Motor neuron (in vitro differentiated cells): ENCODE measurements around the gene LCLAT1. TPM values are rescaled to one million over a fixed set of nuclear protein-coding genes. Genes with fewer than 3 reads are reported as not detected.

Source experiments
- ATAC-seq, 8 experiments: fragments of 200-7000 bp; cut with Tn5 transposase; replicated peaks in 6 of 8; 2 replicates each; pipeline ENCODE4 v1.8.0; 2021; ENCODE audit warnings: mild to moderate bottlenecking in 8 of 8, moderate library complexity in 8 of 8
- H3K27ac ChIP-seq, 2 donors: fragments of 250-450 bp; sonication (Bioruptor Pico); 2 replicates each; pipeline ENCODE4 v1.9.0; 2021; ENCODE audit warnings: antibody characterized with exemption in 2 of 2, mild to moderate bottlenecking in 2 of 2, moderate library complexity in 1 of 2
- H3K4me1 ChIP-seq, 2 donors: fragments of 250-450 bp; sonication (Bioruptor Pico); replicated peaks in 1 of 2; 2 replicates each; pipeline ENCODE4 v1.6.1; 2021; ENCODE audit warnings: antibody characterized with exemption in 2 of 2, mild to moderate bottlenecking in 2 of 2, moderate library complexity in 1 of 2
- H3K4me3 ChIP-seq, 5 donors: fragments of 250-450 bp; sonication (Bioruptor Pico); 2 replicates each; pipeline ENCODE4 v1.9.0; 2021; ENCODE audit warnings: antibody characterized with exemption in 5 of 5, mild to moderate bottlenecking in 5 of 5, moderate library complexity in 4 of 5
- WGBS, 10 experiments: fragments of 450-650 bp; shearing (Covaris generic); methylation state at CpG; one replicate each; pipeline ENCODE4 v1.0.0; 2022; 5-methylcytosine and 5-hydroxymethylcytosine counted together
- in situ Hi-C, 9 experiments: fragments of 400-800 bp; cut with MboI; loops; one replicate each; pipeline ENCODE4 v1.15.0; 2021; ENCODE audit warnings: low sequenced_read_pairs in 9 of 9, low pct_unique_long_range_greater_than_20kb in 2 of 9; ENCODE audit not compliant: unreplicated experiment in 9 of 9
- total RNA-seq, 8 experiments: library from RNA; unstranded; fragments of 300-600 nt; gene quantifications; 2 replicates each; pipeline versions ENCODE4 v1.2.3 to v1.2.4, GENCODE V29; 2022

LCLAT1 gene
- total RNA-seq, result 10 to 100 TPM in 7 of 8 experiments, 1 to 10 TPM in 1; 9.8 to 39.2 (median 12.9) TPM

DNA sequence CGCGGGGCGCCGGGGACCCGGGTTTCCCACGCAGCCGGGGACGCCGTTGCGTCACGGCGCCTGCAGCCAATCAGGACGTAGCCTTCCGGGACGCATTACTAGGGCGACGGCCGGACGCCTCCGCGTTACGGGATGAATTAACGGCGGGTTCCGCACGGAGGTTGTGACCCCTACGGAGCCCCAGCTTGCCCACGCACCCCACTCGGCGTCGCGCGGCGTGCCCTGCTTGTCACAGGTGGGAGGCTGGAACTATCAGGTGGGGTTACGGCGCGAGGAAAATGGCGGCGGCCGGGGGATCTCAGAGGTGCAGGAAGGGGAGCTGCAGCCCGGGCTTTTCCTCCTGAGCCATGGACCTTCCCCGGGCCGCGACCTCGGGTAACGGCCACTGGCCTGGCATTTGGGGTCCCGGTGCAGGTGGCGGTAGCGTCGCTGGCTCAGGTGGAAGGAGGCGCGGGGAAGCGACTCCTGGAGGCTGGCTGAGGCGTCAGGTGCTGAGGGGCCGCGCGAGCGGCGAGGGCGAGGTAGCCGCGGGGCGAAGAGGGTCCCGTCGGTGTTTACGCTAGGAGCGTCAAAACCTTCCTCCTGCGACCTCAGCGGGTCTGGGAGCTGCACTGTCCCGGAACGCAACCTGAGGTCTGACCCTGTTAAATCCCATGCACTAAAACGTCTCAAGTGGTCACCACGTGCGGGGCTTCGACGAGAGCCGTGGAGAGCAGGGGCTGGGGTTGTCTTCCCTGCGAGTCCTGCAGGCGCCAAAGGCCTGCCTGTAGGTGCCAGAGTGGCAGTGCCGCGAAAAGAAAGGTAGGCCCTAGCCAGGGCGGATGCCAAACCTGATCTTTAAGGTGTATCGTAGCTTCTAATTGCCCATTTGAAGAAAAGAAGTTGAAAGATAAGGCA is at the start of gene LCLAT1:
Gene LCLAT1, plus strand, starts transcription at position 98 of the 897 bp plus-strand sequence. CDS start 78,345 bp downstream, outside the sequence.
- in situ Hi-C loops, result loop anchor here in 1 of 9 experiments (25.0 kb wide), 1 partner anchor 210 kb away; the partner anchor contains the start of gene LBH
- Histone ChIP-seq H3K4me1 (peaks cover 6 to 13% of the 10 kb centered on the region in 2 donors), H3K4me3 (peak within 1 kb of the TSS; percentile 83 to 98 (median 96)), H3K27ac (peak within 1 kb of the TSS; percentile 61 to 63)
- ATAC-seq, result peak; percentile 93 to 99 (median 97)
- WGBS, 10 experiments, result 0 to 80% (median 24%) methylated on average over 1 to 17 of the region's 83 CpGs; no CpG with 5 or more reads in 4 of the 10 experiments

DNA sequence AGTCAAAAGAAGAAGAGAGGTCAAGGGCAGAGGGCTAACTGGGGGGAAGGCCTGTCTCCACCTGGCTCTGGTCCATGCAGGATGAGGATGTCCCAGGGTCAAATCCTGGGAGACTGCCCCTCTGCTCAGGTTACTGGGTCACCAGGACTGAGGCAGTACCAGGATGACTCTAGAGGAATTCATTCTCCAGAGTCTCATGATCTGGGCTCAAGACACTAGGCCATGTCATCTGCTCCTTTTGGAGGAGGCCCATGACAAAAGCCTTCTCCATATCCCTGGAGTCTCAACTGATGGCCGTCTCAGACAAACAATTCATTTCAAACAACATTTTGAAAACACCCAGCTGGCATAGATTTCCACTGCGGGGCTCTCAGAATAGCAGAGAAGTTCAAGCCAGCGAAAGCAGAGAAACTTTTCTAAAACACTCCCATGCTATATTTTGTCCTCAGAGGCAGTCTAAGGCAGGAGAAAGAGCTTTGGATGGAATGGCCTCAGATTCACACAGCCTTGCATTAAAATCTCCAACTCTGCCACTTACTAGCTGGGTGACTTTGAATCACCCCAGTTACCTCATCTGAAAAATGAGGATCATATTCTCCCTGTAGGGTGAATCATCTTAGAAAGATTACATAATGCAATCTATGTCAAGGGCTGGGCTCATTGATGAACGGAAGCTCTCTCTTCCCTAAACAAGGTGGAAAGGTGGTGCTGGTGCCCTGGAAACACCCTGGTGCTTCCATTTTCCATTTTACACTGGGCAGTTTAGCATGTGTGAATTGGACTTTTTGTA is 48.8 kb upstream of the LCLAT1 start:
- ATAC-seq, result peak in 7 of 8 experiments; percentile 44 to 93 (median 83)
- 0 to 96% (median 82%) methylated on average over 1 to 4 of the region's 4 CpGs; no CpG with 5 or more reads in 4 of the 10 experiments for WGBS, 10 experiments
- Histone ChIP-seq H3K4me3 (no peak overlapping the region), H3K4me1 (peaks cover 2 to 9% of the 10 kb centered on the region in 2 donors), H3K27ac (no peak overlapping the region)
- in situ Hi-C loops, result no loop called here

- ATAC-seq, result peak in 3 of 8 experiments; percentile 7 to 55 (median 35)
- in situ Hi-C loops, result no loop called here
These were observed 46.7 kb upstream of the LCLAT1 start for GRCh38 chr2:30400151-30400954.

DNA sequence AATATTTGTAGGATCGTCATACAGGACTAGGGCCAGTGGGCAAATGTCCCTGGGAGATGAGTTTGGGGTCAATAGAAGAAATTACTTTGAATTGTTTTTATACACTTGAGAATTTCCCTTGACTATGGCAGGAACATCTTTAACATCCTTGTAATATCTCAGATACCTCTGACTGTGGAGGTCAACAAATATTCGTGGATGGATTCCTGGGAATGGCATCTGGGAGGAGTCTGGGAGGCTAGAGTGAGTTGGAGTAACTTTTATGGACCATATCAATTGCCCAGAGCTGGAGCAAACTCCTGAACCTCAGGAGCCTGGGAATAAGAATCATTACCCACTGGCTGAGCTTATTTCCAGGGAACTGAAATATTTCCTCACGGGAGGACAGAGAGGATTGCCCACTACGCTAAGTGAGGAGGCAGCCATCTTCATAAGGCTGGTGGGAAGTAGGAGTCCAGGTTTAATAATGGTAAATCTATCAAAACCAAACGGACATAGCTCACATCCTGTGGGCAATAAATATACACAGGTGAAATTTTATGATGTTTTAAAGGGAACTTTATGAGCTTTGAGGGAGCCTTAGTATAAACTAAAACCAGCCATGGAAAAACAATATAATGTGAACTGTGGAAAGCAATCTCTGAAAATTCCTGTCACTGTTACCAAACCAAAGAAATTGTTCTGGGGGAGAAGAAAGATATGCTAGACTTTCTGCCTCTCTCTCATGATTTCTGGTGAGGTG is 44.4 kb upstream of the LCLAT1 start:
- in situ Hi-C loops, result no loop called here
- Histone ChIP-seq H3K4me1 (peaks cover 21 to 22% of the 10 kb centered on the region in 2 donors), H3K27ac (no peak overlapping the region), H3K4me3 (no peak overlapping the region)
- WGBS, 10 experiments, result 17 to 100% (median 79%) methylated on average over 1 to 5 of the region's 5 CpGs
- no peak for ATAC-seq

More at GRCh38 chr2:30400151-30400954, 46.7 kb upstream of the LCLAT1 start:
- Histone ChIP-seq H3K4me3 (no peak overlapping the region), H3K4me1 (peaks cover 16 to 24% of the 10 kb centered on the region in 2 donors), H3K27ac (no peak overlapping the region)
- 40 to 100% (median 83%) methylated on average over 1 to 11 of the region's 11 CpGs; no CpG with 5 or more reads in 1 of the 10 experiments for WGBS, 10 experiments

DNA sequence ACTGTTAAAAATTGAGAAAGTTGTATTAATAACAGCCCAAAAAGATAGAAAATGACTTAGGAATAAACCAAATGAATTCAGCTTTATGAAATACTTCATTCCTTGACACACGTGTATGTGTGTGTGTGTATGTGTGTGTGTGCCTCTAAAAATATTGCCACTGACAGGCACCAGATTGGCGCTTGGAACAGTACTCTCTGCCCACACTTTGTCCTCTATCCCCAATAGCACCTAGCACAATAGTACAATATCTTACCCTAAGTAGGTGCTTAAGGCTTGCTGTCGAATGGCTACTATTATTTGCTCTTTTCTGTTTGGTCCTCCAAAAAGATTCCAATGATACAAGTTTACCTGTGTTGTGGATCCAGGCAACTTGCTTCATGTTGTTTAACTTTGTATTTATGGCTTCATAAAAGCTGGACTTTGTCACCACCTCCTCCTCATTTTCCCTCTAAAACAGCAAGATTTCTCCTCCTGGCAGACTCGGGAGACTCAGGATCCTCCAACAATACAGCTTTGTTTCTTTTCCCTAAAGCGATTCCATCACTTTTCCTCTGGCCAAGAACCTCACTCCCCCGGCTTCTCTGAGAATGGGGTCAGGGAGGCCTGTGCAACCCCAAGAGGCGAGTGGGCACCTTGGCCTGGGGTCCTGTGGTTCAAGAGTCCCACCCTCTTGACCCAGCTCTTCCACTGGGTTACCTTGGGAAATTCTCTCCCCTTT is 43.3 kb upstream of the LCLAT1 start:
- Histone ChIP-seq H3K4me3 (no peak overlapping the region), H3K27ac (peak overlapping the region in 1 of 2 donors; percentile 22), H3K4me1 (peaks cover 33% of the 10 kb centered on the region in 2 donors)
- WGBS, 10 experiments, result 29 to 100% (median 50%) methylated on average over 1 to 6 of the region's 7 CpGs; no CpG with 5 or more reads in 1 of the 10 experiments
- in situ Hi-C loops, result no loop called here
- ATAC-seq, result no peak

GRCh38 chr2:30404319-30405259 is 42.5 kb upstream of the LCLAT1 start:
- no peak overlapping the region for H3K4me3 ChIP-seq

GRCh38 chr2:30405260-30405605 is 41.8 kb upstream of the LCLAT1 start:
- no peak for ATAC-seq
- Histone ChIP-seq H3K27ac (peak overlapping the region in 1 of 2 donors; percentile 34), H3K4me3 (no peak overlapping the region), H3K4me1 (peaks cover 38 to 41% of the 10 kb centered on the region in 2 donors)
- 0 to 100% (median 67%) methylated on average over 1 of the region's 1 CpG; no CpG with 5 or more reads in 5 of the 10 experiments for WGBS, 10 experiments
- in situ Hi-C loops, result no loop called here

More at GRCh38 chr2:30404319-30405259, 42.5 kb upstream of the LCLAT1 start:
- in situ Hi-C loops, result no loop called here
- peak in 5 of 8 experiments; percentile 7 to 40 (median 15) for ATAC-seq
- peaks cover 40 to 41% of the 10 kb centered on the region in 2 donors for H3K4me1 ChIP-seq
- peak overlapping the region; percentile 22 to 34 for H3K27ac ChIP-seq
- WGBS, 10 experiments, result 0 to 78% (median 20%) methylated on average over 1 to 9 of the region's 12 CpGs; no CpG with 5 or more reads in 1 of the 10 experiments

GRCh38 chr2:30406853-30407252 is 40.2 kb upstream of the LCLAT1 start:
- 73 to 100% (median 94%) methylated on average over 1 to 2 of the region's 2 CpGs; no CpG with 5 or more reads in 4 of the 10 experiments for WGBS, 10 experiments
- no peak for ATAC-seq

GRCh38 chr2:30408961-30409387 is 38.1 kb upstream of the LCLAT1 start:
- H3K27ac ChIP-seq, result no peak overlapping the region
- in situ Hi-C loops, result no loop called here
- ATAC-seq, result peak in 1 of 8 experiments; percentile 22

More at GRCh38 chr2:30406853-30407252, 40.2 kb upstream of the LCLAT1 start:
- no peak overlapping the region for H3K27ac ChIP-seq
- H3K4me1 ChIP-seq, result peaks cover 50 to 53% of the 10 kb centered on the region in 2 donors
- in situ Hi-C loops, result no loop called here
- no peak overlapping the region for H3K4me3 ChIP-seq

GRCh38 chr2:30410217-30410616 is 36.8 kb upstream of the LCLAT1 start:
- 14 to 67% (median 33%) methylated on average over 1 to 2 of the region's 2 CpGs; no CpG with 5 or more reads in 1 of the 10 experiments for WGBS, 10 experiments
- in situ Hi-C loops, result no loop called here

More at GRCh38 chr2:30408961-30409387, 38.1 kb upstream of the LCLAT1 start:
- no peak overlapping the region for H3K4me3 ChIP-seq
- peaks cover 64 to 67% of the 10 kb centered on the region in 2 donors for H3K4me1 ChIP-seq

More at GRCh38 chr2:30410217-30410616, 36.8 kb upstream of the LCLAT1 start:
- Histone ChIP-seq H3K4me1 (peaks cover 53 to 54% of the 10 kb centered on the region in 2 donors), H3K4me3 (no peak overlapping the region), H3K27ac (peak overlapping the region in 1 of 2 donors; percentile 45)
- peak in 7 of 8 experiments; percentile 37 to 68 (median 49) for ATAC-seq
